ENCODE results near the gene NEMF. TPM values are rescaled to one million over a fixed set of nuclear protein-coding genes. Genes with fewer than 3 reads are reported as not detected.
A peak's percentile ranks its signal among the peaks of the same experiment; 100 is the strongest.

NEMF gene
- total RNA-seq, 1 experiment from 2014 or later, result 57.7 TPM

DNA sequence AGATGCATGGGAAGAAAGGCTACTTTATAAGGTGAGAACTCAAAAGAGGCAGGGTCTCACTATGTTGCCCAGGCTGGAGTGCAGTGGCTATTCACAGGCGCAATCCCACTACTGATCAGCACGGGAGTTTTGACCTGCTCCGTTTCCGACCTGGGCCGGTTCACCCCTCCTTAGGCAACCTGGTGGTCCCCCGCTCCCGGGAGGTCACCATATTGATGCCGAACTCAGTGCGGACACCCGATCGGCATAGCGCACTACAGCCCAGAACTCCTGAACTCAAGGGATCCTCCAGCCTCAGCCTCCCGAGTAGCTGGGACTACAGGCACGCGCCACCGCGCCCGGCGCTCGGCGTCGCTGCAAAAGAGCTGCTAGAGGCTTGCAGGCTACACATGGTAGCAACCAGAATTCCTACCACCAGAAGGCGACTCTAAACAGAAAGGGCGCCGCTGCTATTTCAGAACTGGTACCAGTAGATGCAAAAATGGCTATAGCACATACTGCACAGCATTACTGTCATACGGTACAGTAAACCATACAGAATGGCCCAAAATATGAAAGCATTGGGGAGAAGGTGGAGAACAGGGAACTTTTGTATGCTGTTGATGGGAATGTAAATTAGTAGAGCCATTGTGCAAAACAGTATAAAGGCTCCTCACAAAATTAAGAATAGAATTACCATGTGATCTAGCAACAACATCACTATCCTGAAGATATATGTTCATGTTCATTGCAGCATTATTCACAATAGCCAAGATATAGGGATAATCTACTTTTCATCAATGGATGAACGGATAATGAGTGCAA lies 1.2 kb upstream of the NEMF start (continued):
- TF ChIP-seq JUND (IDR thresholded peaks at IDR 0.05), result no peak
- TF ChIP-seq TCF7L2 (IDR thresholded peaks at IDR 0.05; ENCODE audit: borderline replicate concordance, extremely low read depth, insufficient read depth, insufficient read length), result peak; percentile 34
- TF ChIP-seq, protein P1, sequence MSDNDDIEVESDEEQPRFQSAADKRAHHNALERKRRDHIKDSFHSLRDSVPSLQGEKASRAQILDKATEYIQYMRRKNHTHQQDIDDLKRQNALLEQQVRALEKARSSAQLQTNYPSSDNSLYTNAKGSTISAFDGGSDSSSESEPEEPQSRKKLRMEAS (IDR thresholded peaks at IDR 0.05), result peak; percentile 93
- TF ChIP-seq EGR1 (IDR thresholded peaks at IDR 0.05; ENCODE audit: low read depth), result no peak
- peak; percentile 75 for TF ChIP-seq RAD21 (IDR thresholded peaks at IDR 0.05; ENCODE audit: low read depth)

GRCh38 chr14:49853158-49853477 lies 530 bp upstream of the NEMF start:
- POLR2A ChIA-PET, result interaction anchor here (0.7 to 2.6 kb wide), 10 partner anchors 7 to 251 kb away, joined by 3 to 8 read pairs (median 5); partner anchors contain the start of genes DNAAF2 and KLHDC2
- Histone ChIP-seq H3K27me3 (ENCODE audit: insufficient read depth, low read length) (no peaks in the 10 kb centered on the region), H3K9me2 (ENCODE audit: insufficient read depth) (no peaks in the 10 kb centered on the region), H3K9me3 (ENCODE audit: control insufficient read depth in 1 of 2, insufficient read depth in 1 of 2, low read depth in 1 of 2, low read length in 2 of 2) (no peaks in the 10 kb centered on the region), H2AFZ (ENCODE audit: low read depth, low read length, poor library complexity, severe bottlenecking) (peak overlapping the region; percentile 76), H3K4me2 (ENCODE audit: low read length) (peak overlapping the region; percentile 63), H3K36me3 (ENCODE audit: control insufficient read depth in 1 of 2, insufficient read depth in 2 of 2, low read length in 2 of 2) (peaks cover 10 to 16% of the 10 kb centered on the region in 2 experiments; a peak in 3 of 4 replicates), H4K20me1 (ENCODE audit: insufficient read depth) (no peaks in the 10 kb centered on the region), H3K79me2 (ENCODE audit: insufficient read depth, low read length) (peaks cover 47% of the 10 kb centered on the region), H3K4me1 (ENCODE audit: control insufficient read depth in 1 of 2, insufficient read depth in 2 of 2, low read length in 2 of 2) (peaks cover 7 to 22% of the 10 kb centered on the region in 2 experiments), H3K9ac (ENCODE audit: low read length) (peak overlapping the region; percentile 92; the same call in 1 of the 2 replicates), H3K4me3 (replicated peaks in 1 of 2; ENCODE audit: low read depth in 1 of 2, low read length in 2 of 2) (peak overlapping the region; percentile 82 to 89), H3K27ac (ENCODE audit: low read depth, low read length) (peak overlapping the region; percentile 66)
- RAD21 ChIA-PET (ENCODE audit: low non-redundant PET in 1 of 2, low total read pairs in 2 of 2, uncharacterized antibody in 2 of 2, unreplicated experiment in 2 of 2), result interaction anchor here in 1 of 2 experiments (0.7 to 1.2 kb wide), 4 partner anchors 27 to 209 kb away, joined by 3 to 4 read pairs (median 3); no protein-coding TSS in a partner anchor
- intact Hi-C loops (cut with micrococcal nuclease), result loop anchor here (2.0 to 10.0 kb wide), 2 partner anchors 218 to 922 kb away; partner anchors contain the start of gene DNAAF2
- no peak for DNase-seq (ENCODE audit: low read depth, low spot score)
- TF ChIP-seq POLR2AphosphoS5 (IDR thresholded peaks at IDR 0.05; ENCODE audit: low read depth, low read length), result no peak
- 0 out of 6 replicates have a peak, but pooled peaks of 1 of the 3 experiments have one; percentile 4 for TF ChIP-seq CTCF (IDR thresholded peaks at IDR 0.05 in 2 of 3, conservative IDR thresholded peaks at IDR 0.05 in 1 of 3; ENCODE audit: borderline replicate concordance in 1 of 3, insufficient read depth in 1 of 3, low read depth in 2 of 3, low read length in 2 of 3)
- ATAC-seq, result peak; percentile 8
- BruUV-seq (replicated peaks), result no TSS peak
- CTCF ChIA-PET, result interaction anchor here (0.6 to 4.0 kb wide), 16 partner anchors 9 to 255 kb away, joined by 3 to 76 read pairs (median 4); partner anchors contain the start of genes DNAAF2 and KLHDC2
